Tongue (tissue), 2 donors: ENCODE results near the gene PIWIL1. TPM values are rescaled to one million over a fixed set of nuclear protein-coding genes. Genes with fewer than 3 reads are reported as not detected.
A peak's percentile ranks its signal among the peaks of the same experiment; 100 is the strongest.

ENCODE experiments used
- DNase-seq: peaks from one replicate; pipeline ENCODE4 v3.0.0-alpha.2; 2015
- total RNA-seq: library from RNA; depleted of rRNA; stranded (reverse); fragments of >200 nt; gene quantifications from one replicate; pipeline ENCODE4 v1.2.3, GENCODE V29; 2014

Gene PIWIL1
- total RNA-seq, 1 donor from 2014 or later, result not detected

GRCh38 chr12:130336723-130337487 is 782 bp upstream of the PIWIL1 start:
- DNase-seq, result no peak

GRCh38 chr12:130338794-130339601 is 1.3 kb downstream of the PIWIL1 start:
- DNase-seq, result no peak

- no peak for DNase-seq
Measured at GRCh38 chr12:130339951-130340350, 2.3 kb downstream of the PIWIL1 start.

DNA sequence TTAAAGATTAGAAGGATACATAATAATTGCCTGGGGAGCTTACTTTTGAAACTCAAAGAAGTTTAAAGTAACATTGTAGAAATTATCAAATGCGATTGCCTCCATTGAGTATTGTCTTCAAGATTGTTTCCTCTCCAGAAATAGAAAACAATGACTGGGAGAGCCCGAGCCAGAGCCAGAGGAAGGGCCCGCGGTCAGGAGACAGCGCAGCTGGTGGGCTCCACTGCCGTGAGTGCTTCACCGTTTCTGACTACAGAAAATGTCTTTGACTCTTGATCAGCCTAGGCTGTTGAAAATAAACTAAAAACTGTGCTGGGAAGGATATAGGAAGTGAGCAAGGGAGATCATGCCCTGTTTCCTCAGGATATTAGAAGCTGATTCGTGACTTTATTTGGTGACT is 4.8 kb downstream of the PIWIL1 start:
- no peak for DNase-seq

DNA sequence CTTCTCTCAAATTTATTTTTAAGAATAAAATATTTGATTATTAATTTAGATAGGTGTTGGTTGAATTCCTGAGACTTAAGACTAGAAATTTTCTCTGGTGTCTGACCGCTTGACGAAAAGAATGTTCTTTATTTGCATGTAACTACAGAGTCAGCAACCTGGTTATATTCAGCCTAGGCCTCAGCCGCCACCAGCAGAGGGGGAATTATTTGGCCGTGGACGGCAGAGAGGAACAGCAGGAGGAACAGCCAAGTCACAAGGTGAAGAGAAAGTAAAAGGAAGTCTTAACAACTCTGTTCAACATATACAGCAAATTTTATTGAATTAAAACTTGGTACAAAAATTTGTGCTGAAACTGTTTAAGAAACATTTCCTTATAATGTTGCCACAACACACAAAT is 5.2 kb downstream of the PIWIL1 start:
- DNase-seq, result no peak

DNA sequence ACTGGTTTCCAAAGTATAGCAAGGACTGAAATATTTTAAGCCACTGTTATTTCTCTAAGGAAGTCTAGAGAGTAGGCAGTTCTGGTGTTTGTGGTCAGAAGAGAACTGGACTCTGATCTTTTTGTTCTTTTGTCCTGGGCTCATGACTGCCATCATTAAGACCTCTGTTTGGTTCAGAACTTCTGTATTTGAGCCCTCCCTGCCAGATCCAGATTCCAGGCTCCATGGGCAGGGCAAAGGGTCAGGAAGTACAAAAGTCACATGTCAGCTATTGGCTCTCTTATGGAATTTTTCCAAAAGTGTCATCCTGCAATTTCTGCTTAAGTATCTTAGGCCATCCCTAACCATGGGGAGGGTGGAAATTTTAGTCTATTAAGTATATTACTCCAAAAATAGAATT is 6.8 kb downstream of the PIWIL1 start:
- DNase-seq, result no peak

GRCh38 chr12:130345292-130345691 is 7.6 kb downstream of the PIWIL1 start:
- DNase-seq, result no peak

- peak; percentile 39 for DNase-seq
Measured at GRCh38 chr12:130347588-130347987, 9.9 kb downstream of the PIWIL1 start.

- no peak for DNase-seq
Measured at GRCh38 chr12:130350715-130351114, 13.0 kb downstream of the PIWIL1 start.

GRCh38 chr12:130351326-130351725 is 13.6 kb downstream of the PIWIL1 start:
- peak; percentile 34 for DNase-seq

GRCh38 chr12:130353081-130353480 is 15.4 kb downstream of the PIWIL1 start:
- no peak for DNase-seq

GRCh38 chr12:130354407-130354806 is 16.7 kb downstream of the PIWIL1 start:
- no peak for DNase-seq

DNA sequence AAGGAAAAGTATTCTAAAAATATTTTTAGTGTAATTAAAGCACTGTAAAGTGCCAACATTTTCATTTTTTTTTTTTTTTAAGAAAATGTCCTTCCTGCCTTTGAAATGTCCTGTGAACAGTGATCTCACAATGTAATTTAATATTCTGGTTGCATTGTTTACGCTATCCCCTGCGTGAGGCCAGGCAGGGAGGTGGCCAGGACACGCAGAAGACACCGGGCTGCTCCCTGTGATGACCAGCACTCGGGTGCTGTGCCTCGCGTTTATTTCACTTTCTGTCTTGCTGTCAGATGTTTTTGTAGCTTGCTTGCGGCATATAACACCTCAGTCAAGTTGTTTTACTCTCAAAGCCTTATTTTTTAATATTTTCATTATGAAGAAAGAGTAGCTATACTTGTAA is 18.5 kb downstream of the PIWIL1 start:
- no peak for DNase-seq

DNA sequence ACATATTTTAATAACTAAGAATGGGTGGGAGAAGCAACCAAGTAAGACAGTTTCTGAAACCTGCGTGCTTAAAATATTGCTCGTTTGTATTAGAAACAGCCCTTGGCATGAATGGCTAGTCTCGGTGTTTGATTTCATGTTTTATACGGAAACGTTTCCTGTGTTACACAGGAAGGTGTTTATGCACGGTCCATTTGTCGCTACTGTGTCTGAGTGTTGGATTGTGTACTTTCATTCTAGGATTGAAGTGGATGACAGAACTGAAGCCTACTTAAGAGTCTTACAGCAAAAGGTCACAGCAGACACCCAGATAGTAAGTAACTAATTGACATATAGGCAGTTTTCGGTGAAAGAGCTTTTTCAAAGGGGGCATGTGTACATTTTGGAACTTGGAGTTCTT is 19.6 kb downstream of the PIWIL1 start:
- no peak for DNase-seq

GRCh38 chr12:130357729-130358330 is 20.1 kb downstream of the PIWIL1 start:
- DNase-seq, result no peak

- no peak for DNase-seq
Measured at GRCh38 chr12:130362060-130362459, 24.4 kb downstream of the PIWIL1 start.

DNA sequence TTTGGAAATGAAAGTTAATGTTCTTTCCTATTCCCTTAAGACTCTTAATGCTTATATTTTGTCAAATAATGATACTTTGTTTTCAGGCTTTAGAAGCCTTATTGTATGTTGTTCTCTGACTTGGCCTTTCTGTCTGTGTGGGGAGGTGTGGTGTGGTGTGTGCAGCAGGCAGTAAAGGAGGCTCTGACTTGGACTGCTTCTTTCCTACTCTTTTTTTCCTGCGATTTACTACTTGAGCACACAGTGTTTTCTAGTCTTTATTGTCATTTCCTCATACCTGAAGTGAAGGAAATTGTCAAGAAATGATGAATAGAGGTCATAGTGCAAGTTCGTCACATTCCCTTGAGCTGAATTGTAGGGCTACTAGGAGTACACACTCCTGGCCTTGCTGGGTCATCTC is 26.9 kb downstream of the PIWIL1 start:
- DNase-seq, result no peak

- no peak for DNase-seq
Measured at GRCh38 chr12:130366159-130366558, 28.5 kb downstream of the PIWIL1 start.

DNA sequence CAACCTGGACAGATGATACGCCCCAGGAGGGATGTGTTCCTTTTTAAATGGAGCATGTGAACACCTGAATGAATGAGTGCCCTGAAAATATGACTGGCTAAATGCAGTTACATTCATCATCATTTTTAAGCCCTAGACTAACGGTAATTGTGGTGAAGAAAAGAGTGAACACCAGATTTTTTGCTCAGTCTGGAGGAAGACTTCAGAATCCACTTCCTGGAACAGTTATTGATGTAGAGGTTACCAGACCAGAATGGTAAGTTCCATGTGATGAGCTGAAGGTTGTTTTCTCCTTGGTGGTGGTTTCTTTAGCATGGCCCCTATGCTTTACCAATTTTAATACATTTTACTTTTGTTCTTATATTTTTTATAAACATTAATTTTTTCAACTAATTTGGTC is 29.3 kb downstream of the PIWIL1 start:
- DNase-seq, result no peak

- DNase-seq, result no peak
Measured at GRCh38 chr12:130367523-130367922, 29.8 kb downstream of the PIWIL1 start.

DNA sequence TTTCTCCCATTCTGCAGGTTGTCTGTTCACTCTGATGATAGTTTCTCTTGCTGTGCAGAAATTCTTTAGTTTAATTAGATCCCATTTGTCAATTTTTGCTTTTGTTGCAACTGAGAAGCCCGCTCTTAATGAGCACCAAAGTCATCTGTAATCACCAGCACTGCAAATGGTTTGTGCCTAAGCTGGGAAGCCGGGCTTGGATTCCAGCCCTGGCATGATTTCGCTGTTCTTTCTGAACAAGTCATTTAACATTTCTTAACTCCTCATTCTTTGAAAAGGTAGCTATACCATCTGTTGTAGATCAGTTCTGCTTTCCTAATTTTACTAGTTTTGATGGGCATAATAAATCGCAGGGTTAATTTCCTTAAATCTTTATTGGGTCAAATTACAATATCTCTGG is 32.1 kb downstream of the PIWIL1 start:
- DNase-seq, result no peak

GRCh38 chr12:130371296-130371695 is 33.6 kb downstream of the PIWIL1 start:
- no peak for DNase-seq

DNA sequence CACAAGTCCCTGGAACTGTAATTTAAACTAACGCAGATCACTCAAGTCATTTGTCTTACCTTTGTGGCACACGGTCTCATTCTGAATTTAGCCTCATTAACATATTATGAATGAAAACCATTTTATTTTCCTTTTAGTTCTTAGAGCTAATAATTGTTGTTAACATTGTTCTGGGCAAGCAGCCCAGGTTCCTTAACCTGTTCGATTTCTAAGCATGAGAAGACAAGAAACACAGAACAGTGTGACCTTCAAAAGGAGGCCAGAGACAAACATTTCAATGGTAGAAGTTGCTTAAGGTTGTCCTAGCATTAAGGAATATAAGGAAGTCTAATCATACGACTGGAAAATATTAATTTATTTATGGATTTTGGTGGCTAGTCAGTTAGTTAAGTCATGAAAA is 35.2 kb downstream of the PIWIL1 start:
- DNase-seq, result no peak
